SK-N-MC (cell line): Measurements from ENCODE around the gene NT5DC3.

ENCODE experiments used
- DNase-seq: peaks from one replicate; pipeline ENCODE4 v3.0.0-alpha.2; 2011; ENCODE audit warnings: low read depth, low spot score
- H3K27ac ChIP-seq: fragments of 200-600 bp; sonication (generic); 2 replicates; pipeline ENCODE4 v1.5.1; 2016; ENCODE audit warnings: mixed run types
- H3K36me3 ChIP-seq: fragments of 200-600 bp; sonication (generic); 2 replicates; pipeline ENCODE4 v1.6.1; 2017; ENCODE audit warnings: antibody characterized with exemption, low read length, mixed read lengths; ENCODE audit not compliant: insufficient read depth
- H3K4me3 ChIP-seq: fragments of 200-600 bp; sonication (generic); 2 replicates; pipeline ENCODE4 v1.5.1; 2016
- H3K9ac ChIP-seq: fragments of 200-600 bp; sonication (generic); 2 replicates; pipeline ENCODE4 v1.8.0; 2017; ENCODE audit warnings: mixed run types, mixed read lengths; ENCODE audit not compliant: insufficient read length
- H3K9me3 ChIP-seq: fragments of 200-600 bp; sonication (generic); 2 replicates; pipeline ENCODE4 v1.6.1; 2017; ENCODE audit warnings: low read depth, mild to moderate bottlenecking, antibody characterized with exemption, low read length, moderate library complexity, mixed read lengths
- EZH2 ChIP-seq: fragments of 200-600 bp; sonication (generic); IDR thresholded peaks from one replicate; pipeline ENCODE4 v1.6.1; 2017; ENCODE audit warnings: antibody characterized with exemption
- FOXP2 ChIP-seq: optimal IDR thresholded peaks from 2 replicates; pipeline ENCODE3; 2011; ENCODE audit warnings: mild to moderate bottlenecking, moderate library complexity; ENCODE audit not compliant: insufficient read depth; ENCODE audit errors: extremely low read length, control extremely low read depth
- POLR2AphosphoS5 ChIP-seq: IDR thresholded peaks from 2 replicates; pipeline ENCODE4 v1.6.1; 2012; ENCODE audit warnings: mild to moderate bottlenecking, low read depth, low read length, borderline replicate concordance

Gene NT5DC3

DNA sequence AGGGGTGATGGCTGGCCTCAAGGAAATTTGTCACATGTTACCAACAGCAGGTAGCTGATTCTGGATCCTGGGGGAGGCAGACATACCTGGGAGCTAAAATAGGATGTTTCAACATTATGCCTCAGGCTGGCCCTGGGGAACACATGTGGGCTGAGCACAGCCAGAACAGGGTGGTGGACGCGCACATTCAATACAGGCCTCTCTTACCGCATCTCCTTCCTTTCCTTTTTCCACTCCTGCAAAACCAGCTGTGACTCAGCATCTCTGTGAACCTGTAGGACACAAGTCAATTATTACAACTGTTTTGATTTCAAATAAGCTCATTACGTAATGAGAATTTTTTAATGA lies 61.0 kb downstream of the NT5DC3 start:
- Histone ChIP-seq H3K4me3 (no peak overlapping the region), H3K36me3 (peaks cover 47% of the 10 kb centered on the region), H3K27ac (no peak overlapping the region), H3K9ac (no peak overlapping the region), H3K9me3 (no peaks in the 10 kb centered on the region)
- no peak for DNase-seq
- TF ChIP-seq POLR2AphosphoS5 (no peak), FOXP2 (no peak)

DNA sequence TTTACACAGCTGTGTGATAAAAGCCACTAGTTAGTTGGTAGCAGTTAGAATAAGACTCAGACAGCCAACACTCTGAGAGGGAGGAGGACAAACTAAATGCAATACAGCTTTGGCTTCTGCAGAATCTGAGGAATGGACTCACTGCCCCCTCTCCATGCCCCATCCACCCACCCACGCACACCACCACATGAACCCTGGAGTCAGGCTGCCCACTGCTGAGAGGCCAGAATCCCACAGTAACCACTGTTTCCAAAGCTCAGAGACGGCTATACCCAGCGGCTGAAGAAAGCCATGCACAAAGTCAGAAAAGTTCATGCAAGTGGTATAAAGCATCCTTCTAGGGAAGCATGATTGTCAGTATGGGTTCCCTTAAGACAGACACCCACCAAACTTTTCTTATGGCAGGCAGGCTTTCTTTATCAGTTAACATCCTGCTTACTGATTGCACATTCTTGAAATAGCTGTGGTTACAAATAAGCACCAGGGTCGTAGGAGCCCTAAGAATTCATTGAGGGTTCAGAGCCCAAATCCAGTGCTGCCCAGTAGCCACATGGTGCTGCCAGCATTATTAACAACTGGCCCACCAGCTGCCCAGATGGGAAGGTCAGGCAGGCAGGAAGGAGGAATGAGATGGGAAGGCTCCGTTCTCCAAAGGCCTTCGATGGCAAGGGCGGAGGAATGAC lies 61.5 kb downstream of the NT5DC3 start:
- H3K27ac ChIP-seq: no peak overlapping the region
- H3K36me3 ChIP-seq: peaks cover 41% of the 10 kb centered on the region
- TF ChIP-seq FOXP2 (no peak), POLR2AphosphoS5 (no peak), EZH2 (no peak)

DNA sequence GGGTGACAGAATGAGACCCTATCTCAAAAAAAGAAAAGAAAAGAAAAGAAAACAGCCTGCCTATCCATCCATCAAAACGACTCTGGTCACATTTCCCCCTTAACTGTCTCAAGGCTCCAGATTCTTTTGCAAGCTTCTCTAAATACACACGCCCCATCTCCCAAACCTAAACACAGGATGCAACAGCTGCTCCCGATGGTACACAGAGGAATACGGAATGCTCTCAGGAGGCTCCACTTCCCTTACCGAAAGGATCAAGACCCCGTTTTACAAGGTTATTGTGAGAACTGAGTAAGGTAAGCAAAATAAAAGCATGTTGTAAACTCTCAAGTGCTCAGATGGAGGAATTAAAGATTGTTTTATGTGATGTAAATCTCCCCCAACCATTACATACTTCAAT lies 62.3 kb downstream of the NT5DC3 start:
- no peak for DNase-seq

More for the DNA sequence above, 61.5 kb downstream of the NT5DC3 start:
- H3K9ac ChIP-seq: no peak overlapping the region
- no peaks in the 10 kb centered on the region for H3K9me3 ChIP-seq
- no peak for DNase-seq
- no peak overlapping the region for H3K4me3 ChIP-seq

DNA sequence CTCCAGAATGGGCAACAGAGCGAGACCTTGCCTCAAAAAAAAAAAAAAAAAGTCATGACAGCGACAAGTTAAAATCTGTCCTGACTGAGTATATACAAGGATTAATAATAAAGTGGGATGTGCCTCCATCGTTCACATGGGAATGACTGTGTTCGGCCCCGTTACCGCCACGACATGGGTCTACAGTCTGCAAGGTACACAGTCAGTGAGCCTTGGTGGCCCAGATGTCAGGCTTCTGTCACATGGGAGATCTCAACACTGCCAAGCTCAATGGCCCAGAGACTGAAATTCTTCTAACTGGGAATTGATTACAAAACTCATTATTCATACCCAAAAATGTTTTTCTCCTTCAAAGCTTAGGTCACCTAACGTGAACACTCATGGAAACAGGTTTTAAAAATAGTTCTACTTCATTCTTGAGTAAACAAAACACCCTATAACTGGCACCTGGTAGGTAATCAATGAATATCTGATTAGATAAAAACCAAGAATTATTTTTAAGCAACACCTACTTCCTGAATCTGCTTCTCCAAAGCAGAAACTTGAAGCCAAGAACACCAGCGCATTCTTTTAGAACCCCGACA lies 66.0 kb downstream of the NT5DC3 start:
- no peak overlapping the region for H3K4me3 ChIP-seq
- peaks cover 28% of the 10 kb centered on the region for H3K36me3 ChIP-seq
- no peak overlapping the region for H3K27ac ChIP-seq
- DNase-seq: no peak
- no peak for TF ChIP-seq FOXP2
- no peak for TF ChIP-seq POLR2AphosphoS5
- TF ChIP-seq EZH2: no peak
- H3K9ac ChIP-seq: no peak overlapping the region
- H3K9me3 ChIP-seq: no peaks in the 10 kb centered on the region

More for the DNA sequence above, 62.3 kb downstream of the NT5DC3 start:
- TF ChIP-seq FOXP2: no peak
- no peak for TF ChIP-seq POLR2AphosphoS5
- TF ChIP-seq EZH2: no peak
- Histone ChIP-seq H3K9ac (no peak overlapping the region), H3K9me3 (no peaks in the 10 kb centered on the region), H3K4me3 (no peak overlapping the region), H3K36me3 (peaks cover 35% of the 10 kb centered on the region), H3K27ac (no peak overlapping the region)

DNA sequence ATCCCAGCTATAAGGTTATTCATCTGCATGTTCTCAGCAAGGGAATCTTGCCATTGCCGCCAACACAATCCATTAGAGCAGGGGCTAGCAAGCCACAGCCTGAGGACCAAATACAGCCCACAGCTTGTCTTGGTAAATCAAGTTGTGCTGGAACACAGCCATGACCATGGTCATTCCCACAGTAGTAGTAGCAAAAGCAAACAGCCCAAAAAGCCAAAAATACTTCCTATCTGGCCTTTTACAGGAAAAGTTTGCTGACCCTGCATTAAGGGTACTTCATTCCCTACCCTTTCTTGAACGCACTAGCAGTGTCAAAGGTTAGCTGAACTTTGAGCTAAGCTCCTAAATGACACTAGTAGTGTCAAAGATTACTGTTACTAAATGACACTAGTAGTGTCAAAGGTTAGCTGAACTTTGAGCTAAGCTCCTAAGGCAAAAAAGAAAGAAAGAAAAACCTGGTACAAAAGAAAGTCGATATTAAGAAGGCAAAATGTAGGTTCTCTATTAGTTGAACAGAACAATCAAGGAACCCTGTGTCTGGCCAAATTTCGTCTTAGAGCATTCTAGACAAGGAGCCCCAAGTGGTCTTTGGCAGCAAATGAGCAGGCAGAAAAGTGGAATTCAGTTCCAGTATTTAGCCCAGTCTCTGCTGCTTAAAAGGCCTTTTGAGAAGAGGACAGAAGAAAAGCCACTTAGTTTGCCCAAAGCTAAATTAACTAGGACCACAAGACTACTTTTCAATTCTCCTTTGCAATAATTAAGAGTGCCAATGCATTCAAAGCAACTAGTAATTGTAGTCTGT lies 67.7 kb downstream of the NT5DC3 start:
- TF ChIP-seq EZH2 (no peak), POLR2AphosphoS5 (no peak), FOXP2 (no peak)
- Histone ChIP-seq H3K27ac (no peak overlapping the region), H3K4me3 (no peak overlapping the region), H3K9ac (no peak overlapping the region), H3K9me3 (no peaks in the 10 kb centered on the region), H3K36me3 (peaks cover 24% of the 10 kb centered on the region)
- no peak for DNase-seq

DNA sequence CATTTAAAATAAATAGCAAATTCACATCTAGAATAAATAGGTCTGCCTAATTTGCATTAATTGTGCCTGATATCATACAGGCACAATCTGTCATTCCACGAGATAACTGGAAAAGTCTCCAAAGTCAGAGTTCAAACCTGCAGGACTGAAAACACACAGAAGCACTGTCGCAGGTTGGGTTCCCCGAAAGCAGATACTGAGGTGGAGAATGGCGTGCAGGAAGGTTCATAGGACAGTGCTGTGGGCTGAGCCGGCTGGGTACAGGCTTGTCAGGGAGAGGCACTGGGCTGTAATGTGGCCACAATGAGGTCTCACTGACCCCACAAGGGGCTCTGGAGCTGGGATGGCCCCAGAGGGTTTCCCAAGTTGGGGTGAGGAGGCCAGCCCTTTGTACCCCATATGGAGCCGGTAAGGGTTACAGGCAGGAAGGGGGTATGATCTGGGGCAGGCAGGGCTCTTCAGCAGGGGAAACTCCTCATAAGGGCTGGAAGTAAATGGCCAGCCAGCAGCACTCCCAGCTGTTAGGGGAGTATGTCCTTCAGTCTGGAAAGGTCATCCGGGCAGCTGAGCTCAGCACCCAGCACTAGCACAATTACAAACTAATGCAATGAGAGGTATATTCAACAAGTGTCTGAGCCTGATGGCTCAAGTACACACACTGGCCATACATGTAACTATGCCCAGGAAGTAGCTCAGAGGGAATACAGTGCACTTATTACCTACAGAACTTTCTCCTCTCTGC lies 68.5 kb downstream of the NT5DC3 start:
- TF ChIP-seq POLR2AphosphoS5: no peak
- no peak for TF ChIP-seq FOXP2
- TF ChIP-seq EZH2: no peak
- Histone ChIP-seq H3K36me3 (peaks cover 20% of the 10 kb centered on the region), H3K9ac (no peak overlapping the region), H3K4me3 (no peak overlapping the region), H3K9me3 (no peaks in the 10 kb centered on the region), H3K27ac (no peak overlapping the region)
- no peak for DNase-seq

DNA sequence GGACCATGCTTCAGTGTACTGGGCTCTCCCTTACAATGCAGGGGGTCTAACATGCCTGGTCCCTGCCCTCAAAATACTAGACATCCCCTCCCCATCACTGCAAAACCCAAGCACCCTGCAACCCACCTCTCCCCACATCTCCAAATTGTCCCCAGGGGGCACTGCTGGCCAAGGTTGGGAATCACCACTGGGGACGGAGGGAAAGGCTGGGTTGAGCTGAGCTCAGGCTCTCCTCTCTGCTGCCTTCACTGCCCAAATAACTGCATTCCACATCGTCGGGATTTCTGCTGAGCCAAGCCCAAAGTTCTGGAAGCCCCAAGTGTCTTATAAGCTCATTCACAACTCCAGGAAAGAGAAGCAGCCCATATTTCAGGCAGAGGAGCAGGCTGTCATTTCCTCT lies 69.6 kb downstream of the NT5DC3 start:
- Histone ChIP-seq H3K9ac (no peak overlapping the region), H3K4me3 (no peak overlapping the region), H3K9me3 (no peaks in the 10 kb centered on the region), H3K36me3 (peaks cover 10% of the 10 kb centered on the region), H3K27ac (no peak overlapping the region)
- no peak for DNase-seq
- no peak for TF ChIP-seq POLR2AphosphoS5
- TF ChIP-seq EZH2: no peak
- no peak for TF ChIP-seq FOXP2

DNA sequence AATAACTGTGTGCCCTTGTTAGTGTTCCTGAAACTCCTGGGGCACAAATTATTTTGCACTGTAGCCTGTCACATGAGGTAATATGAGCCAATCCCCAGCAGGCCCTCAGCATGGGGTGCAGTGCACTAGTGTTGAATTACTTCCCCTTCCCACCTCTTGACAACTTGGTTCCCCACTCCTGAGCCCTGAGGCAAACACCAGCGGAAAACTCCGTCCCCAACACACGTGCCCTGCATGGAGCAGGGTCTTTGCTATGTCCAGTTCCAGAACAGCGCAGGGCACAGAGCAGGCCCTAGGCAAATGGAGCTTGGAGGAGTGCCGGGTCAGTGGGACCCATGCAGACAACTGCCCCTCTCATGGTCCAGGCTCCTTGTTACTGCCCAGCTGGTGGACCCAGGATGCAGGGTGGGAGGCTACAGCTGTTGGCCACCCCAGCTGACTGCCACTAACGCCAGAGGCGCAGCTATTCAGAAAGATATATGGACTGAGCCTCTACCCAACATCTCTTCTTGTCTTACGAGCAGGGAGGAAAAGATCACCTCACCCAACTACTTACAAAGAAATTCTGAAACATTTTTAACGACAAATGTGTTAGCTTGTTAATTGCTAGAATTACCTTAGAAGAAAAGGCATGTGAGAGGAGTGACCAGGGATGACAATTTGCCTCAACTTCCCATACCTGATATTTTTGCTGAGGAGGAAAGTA lies 71.6 kb downstream of the NT5DC3 start:
- peak; percentile 16 for DNase-seq
- H3K9me3 ChIP-seq: no peaks in the 10 kb centered on the region
- 0 out of 2 replicates have a peak overlapping the region, but pooled peaks have one; percentile 15 for H3K4me3 ChIP-seq
- peak overlapping the region; percentile 42; the same call in 1 of the 2 replicates for H3K27ac ChIP-seq
- TF ChIP-seq POLR2AphosphoS5 (no peak), EZH2 (no peak), FOXP2 (no peak)
- H3K9ac ChIP-seq: no peak overlapping the region
- peaks cover 6% of the 10 kb centered on the region for H3K36me3 ChIP-seq
